ENCODE measurements around the gene URB1. TPM values are rescaled to one million over a fixed set of nuclear protein-coding genes. Genes with fewer than 3 reads are reported as not detected.
"Not testable (repeated sequence)": the region's sequence is repeated elsewhere in the genome, so short reads cannot be mapped to it uniquely, and the experiment has no call there.

The URB1 gene
- polyA plus RNA-seq, 4 donors = 10.6 to 13.6 (median 10.9) TPM

- DNase-seq (ENCODE audit: low read depth in 4 of 4, low spot score in 3 of 4) = no peak
Measured at GRCh38 chr21:32303385-32303784, 89.4 kb downstream of the URB1 start.

GRCh38 chr21:32302560-32302959 is 90.3 kb downstream of the URB1 start:
- no peak for DNase-seq (ENCODE audit: low read depth in 4 of 4, low spot score in 3 of 4)

GRCh38 chr21:32301596-32301995 is 91.2 kb downstream of the URB1 start:
- no peak for DNase-seq (ENCODE audit: low read depth in 4 of 4, low spot score in 3 of 4)

- DNase-seq (ENCODE audit: low read depth in 4 of 4, low spot score in 3 of 4) = no peak
Measured at GRCh38 chr21:32300117-32300681, 92.6 kb downstream of the URB1 start.

GRCh38 chr21:32299695-32300094 is 93.1 kb downstream of the URB1 start:
- no peak for DNase-seq (ENCODE audit: low read depth in 4 of 4, low spot score in 3 of 4)

GRCh38 chr21:32298658-32299081 is 94.1 kb downstream of the URB1 start, which contains the start of gene MRAP:
MRAP (plus strand) TSS chr21:32298855; CDS start chr21:32298972, 117 bp downstream.
- DNase-seq (ENCODE audit: low read depth in 4 of 4, low spot score in 3 of 4) = no peak

GRCh38 chr21:32298148-32298559 is 94.7 kb downstream of the URB1 start:
- no peak for DNase-seq (ENCODE audit: low read depth in 4 of 4, low spot score in 3 of 4)

GRCh38 chr21:32297449-32297848 is 95.4 kb downstream of the URB1 start:
- no peak for DNase-seq (ENCODE audit: low read depth in 4 of 4, low spot score in 3 of 4)

- no peak for DNase-seq (ENCODE audit: low read depth in 4 of 4, low spot score in 3 of 4)
Measured at GRCh38 chr21:32285476-32285875, 107.3 kb downstream of the URB1 start.

GRCh38 chr21:32282992-32283391 is 109.8 kb downstream of the URB1 start:
- DNase-seq (ENCODE audit: low read depth in 4 of 4, low spot score in 3 of 4) = no peak

GRCh38 chr21:32281531-32281930 is 111.3 kb downstream of the URB1 start:
- no peak for DNase-seq (ENCODE audit: low read depth in 4 of 4, low spot score in 3 of 4)

GRCh38 chr21:32279377-32279680 is 113.5 kb downstream of the URB1 start:
- DNase-seq (ENCODE audit: low read depth in 4 of 4, low spot score in 3 of 4) = no peak

GRCh38 chr21:32278518-32279376 is 114.1 kb downstream of the URB1 start, which contains the start of gene MIS18A:
MIS18A (minus strand) TSS chr21:32279049; CDS start chr21:32279014, 35 bp downstream.
- DNase-seq (ENCODE audit: low read depth in 4 of 4, low spot score in 3 of 4) = peak; percentile 90 to 93 (median 92)

GRCh38 chr21:32278103-32278502 is 114.7 kb downstream of the URB1 start:
- no peak for DNase-seq (ENCODE audit: low read depth in 4 of 4, low spot score in 3 of 4)

GRCh38 chr21:32276671-32277070 is 116.1 kb downstream of the URB1 start:
- DNase-seq (ENCODE audit: low read depth in 4 of 4, low spot score in 3 of 4) = no peak

- no peak for DNase-seq (ENCODE audit: low read depth in 4 of 4, low spot score in 3 of 4)
Measured at GRCh38 chr21:32270748-32271147, 122.1 kb downstream of the URB1 start.

- DNase-seq (ENCODE audit: low read depth in 4 of 4, low spot score in 3 of 4) = not testable (repeated sequence)
Measured at GRCh38 chr21:32265321-32265720, 127.5 kb downstream of the URB1 start.

- no peak for DNase-seq (ENCODE audit: low read depth in 4 of 4, low spot score in 3 of 4)
Measured at GRCh38 chr21:32261929-32262328, 130.9 kb downstream of the URB1 start.
